ENCODE results near the gene DRC3. TPM values are rescaled to one million over a fixed set of nuclear protein-coding genes. Genes with fewer than 3 reads are reported as not detected.
A peak's percentile ranks its signal among the peaks of the same experiment; 100 is the strongest.
"Not testable (repeated sequence)": the region's sequence is repeated elsewhere in the genome, so short reads cannot be mapped to it uniquely, and the experiment has no call there.

Gene DRC3
- total RNA-seq, 3 donors from 2014 or later: 1.0 to 3.3 (median 1.4) TPM

GRCh38 chr17:17950806-17951205 is 21.9 kb upstream of the DRC3 start:
- peak; percentile 50 for ATAC-seq
- intact Hi-C loops (cut with DNase I, micrococcal nuclease): no loop called here

DNA sequence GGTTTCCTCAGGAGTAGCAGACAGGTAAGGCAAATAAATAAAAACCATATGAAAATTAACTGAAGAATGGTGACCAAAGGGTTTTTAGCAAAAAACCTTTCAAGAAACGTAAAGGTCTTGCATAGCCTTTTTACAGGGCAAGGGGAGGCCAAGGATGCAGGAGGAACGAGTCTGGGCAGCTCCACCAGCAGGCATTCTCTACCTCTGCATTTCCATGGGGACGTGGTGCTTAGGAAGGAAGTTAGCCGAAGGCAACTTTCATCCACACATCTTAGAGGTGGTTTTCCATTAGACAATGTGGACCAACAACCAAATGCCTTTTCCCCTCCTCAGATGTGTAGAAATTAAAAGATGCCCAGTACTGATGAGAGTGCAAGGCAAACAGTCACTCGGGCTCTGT is 21.1 kb upstream of the DRC3 start:
- DNase-seq: no peak
- no peak for ATAC-seq
- Histone ChIP-seq H3K4me1 (ENCODE audit: low read depth) (peaks cover 7% of the 10 kb centered on the region), H3K36me3 (ENCODE audit: low read depth) (no peaks in the 10 kb centered on the region), H3K9me3 (no peaks in the 10 kb centered on the region), H3K4me3 (no peak overlapping the region)
- TF ChIP-seq CTCF (IDR thresholded peaks at IDR 0.05): no peak
- intact Hi-C loops (cut with DNase I, micrococcal nuclease): no loop called here

More at GRCh38 chr17:17950806-17951205, 21.9 kb upstream of the DRC3 start:
- H3K36me3 ChIP-seq (ENCODE audit: low read depth): no peaks in the 10 kb centered on the region
- H3K4me1 ChIP-seq (ENCODE audit: low read depth): peaks cover under 1% of the 10 kb centered on the region
- no peak for TF ChIP-seq CTCF (IDR thresholded peaks at IDR 0.05)
- H3K9me3 ChIP-seq: no peaks in the 10 kb centered on the region
- H3K4me3 ChIP-seq: no peak overlapping the region
- no peak for DNase-seq

- TF ChIP-seq CTCF (IDR thresholded peaks at IDR 0.05): no peak
- Histone ChIP-seq H3K4me3 (no peak overlapping the region), H3K36me3 (ENCODE audit: low read depth) (no peaks in the 10 kb centered on the region), H3K9me3 (no peaks in the 10 kb centered on the region), H3K4me1 (ENCODE audit: low read depth) (peaks cover 18% of the 10 kb centered on the region)
- ATAC-seq (no peak), DNase-seq (no peak)
- intact Hi-C loops (cut with DNase I, micrococcal nuclease): no loop called here
Observed at GRCh38 chr17:17952691-17953090, 20.0 kb upstream of the DRC3 start.

- intact Hi-C loops (cut with DNase I, micrococcal nuclease): no loop called here
- Histone ChIP-seq H3K36me3 (ENCODE audit: low read depth) (no peaks in the 10 kb centered on the region), H3K9me3 (no peaks in the 10 kb centered on the region), H3K4me1 (ENCODE audit: low read depth) (peaks cover 31% of the 10 kb centered on the region), H3K4me3 (no peak overlapping the region)
- no peak for TF ChIP-seq CTCF (IDR thresholded peaks at IDR 0.05)
- DNase-seq: no peak
- ATAC-seq: no peak
Observed at GRCh38 chr17:17954079-17954478, 18.6 kb upstream of the DRC3 start.

DNA sequence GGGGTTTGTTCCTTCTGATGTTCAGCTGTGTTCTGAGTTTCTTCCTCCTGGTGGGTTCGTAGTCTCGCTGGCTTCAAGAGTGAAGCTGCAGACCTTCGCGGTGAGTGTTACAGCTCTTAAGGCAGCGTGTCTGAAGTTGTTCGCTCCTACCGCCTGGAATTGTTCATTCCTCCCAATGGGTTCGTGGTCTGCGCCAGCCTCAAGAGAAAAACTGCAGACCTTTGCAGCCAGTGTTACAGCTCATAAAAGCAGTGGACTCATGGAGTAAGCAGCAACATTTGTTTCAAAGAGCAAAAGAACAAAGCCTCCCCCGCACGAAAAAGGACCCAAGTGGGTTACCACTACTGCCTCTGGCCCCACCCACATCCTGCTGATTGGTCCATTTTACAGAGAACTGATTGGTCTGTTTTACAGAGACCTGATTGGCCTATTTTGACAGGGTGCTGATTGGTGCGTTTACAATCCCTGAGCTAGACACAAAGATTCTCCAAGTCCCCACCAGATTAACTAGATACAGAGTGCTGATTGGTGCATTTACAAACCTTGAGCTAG is 16.8 kb upstream of the DRC3 start:
- H3K4me3 ChIP-seq; intact Hi-C loops (cut with DNase I, micrococcal nuclease); DNase-seq; H3K36me3 ChIP-seq (ENCODE audit: low read depth); H3K9me3 ChIP-seq; ATAC-seq: not testable (repeated sequence)
- H3K4me1 ChIP-seq (ENCODE audit: low read depth): peaks cover 49% of the 10 kb centered on the region

- intact Hi-C loops (cut with DNase I, micrococcal nuclease): no loop called here
- no peak for TF ChIP-seq CTCF (IDR thresholded peaks at IDR 0.05)
- H3K9me3 ChIP-seq: no peaks in the 10 kb centered on the region
- H3K4me3 ChIP-seq: no peak overlapping the region
- H3K36me3 ChIP-seq (ENCODE audit: low read depth): no peaks in the 10 kb centered on the region
- H3K4me1 ChIP-seq (ENCODE audit: low read depth): peaks cover 54% of the 10 kb centered on the region
- DNase-seq: peak in 1 of 3 donors; percentile 28
- no peak for ATAC-seq
Observed at GRCh38 chr17:17957584-17957916, 15.1 kb upstream of the DRC3 start.

Data from mucosa of descending colon (tissue), 3 donors.